GM18502 (cell line): ENCODE data around the gene CCDC15.
"Not testable (repeated sequence)": the region's sequence is repeated elsewhere in the genome, so short reads cannot be mapped to it uniquely, and the experiment has no call there.

Experiments used
- ATAC-seq: cut with Tn5 transposase; IDR thresholded peaks from one replicate; pipeline ENCODE4 v1.9.1; 2021; ENCODE audit warnings: mild to moderate bottlenecking; ENCODE audit not compliant: unreplicated experiment, poor library complexity

The CCDC15 gene

GRCh38 chr11:125078016-125078415 lies 124.0 kb downstream of the CCDC15 start:
- no peak for ATAC-seq

- ATAC-seq = no peak
Measured at GRCh38 chr11:125078516-125079140, 124.6 kb downstream of the CCDC15 start.

DNA sequence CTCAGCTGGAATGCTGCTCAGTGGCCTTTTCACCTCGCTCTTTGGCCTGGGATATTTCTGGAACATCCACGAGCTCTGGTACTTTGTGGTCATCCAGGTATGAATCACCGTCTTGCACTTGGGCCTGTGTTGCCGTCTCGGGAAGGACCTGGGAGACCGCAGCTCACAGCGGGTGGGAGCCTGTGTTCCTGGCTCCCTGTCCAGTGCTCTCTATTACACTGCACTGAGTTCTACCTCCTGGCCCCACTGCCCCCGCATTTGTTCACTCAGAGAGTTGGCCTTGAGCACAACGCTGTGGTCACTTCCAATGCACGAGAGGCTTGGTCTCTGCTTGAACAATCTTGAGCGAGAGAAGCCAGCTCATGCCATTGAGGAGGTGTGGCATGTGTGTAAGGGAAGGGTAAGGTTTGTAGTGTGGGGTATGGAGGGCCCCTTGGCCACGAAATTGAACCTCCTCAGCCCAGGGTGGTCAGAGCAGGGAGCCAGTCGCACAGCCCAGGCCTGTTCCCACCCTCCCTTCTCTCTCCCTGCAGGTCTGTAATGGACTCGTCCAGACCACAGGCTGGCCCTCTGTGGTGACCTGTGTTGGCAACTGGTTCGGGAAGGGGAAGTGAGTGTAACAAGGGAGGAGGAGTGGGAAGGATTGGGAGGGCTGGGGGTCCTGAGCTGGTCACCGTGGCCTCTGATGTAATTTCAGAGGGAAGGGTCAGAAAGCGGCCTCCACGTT lies 125.3 kb downstream of the CCDC15 start:
- ATAC-seq = no peak

DNA sequence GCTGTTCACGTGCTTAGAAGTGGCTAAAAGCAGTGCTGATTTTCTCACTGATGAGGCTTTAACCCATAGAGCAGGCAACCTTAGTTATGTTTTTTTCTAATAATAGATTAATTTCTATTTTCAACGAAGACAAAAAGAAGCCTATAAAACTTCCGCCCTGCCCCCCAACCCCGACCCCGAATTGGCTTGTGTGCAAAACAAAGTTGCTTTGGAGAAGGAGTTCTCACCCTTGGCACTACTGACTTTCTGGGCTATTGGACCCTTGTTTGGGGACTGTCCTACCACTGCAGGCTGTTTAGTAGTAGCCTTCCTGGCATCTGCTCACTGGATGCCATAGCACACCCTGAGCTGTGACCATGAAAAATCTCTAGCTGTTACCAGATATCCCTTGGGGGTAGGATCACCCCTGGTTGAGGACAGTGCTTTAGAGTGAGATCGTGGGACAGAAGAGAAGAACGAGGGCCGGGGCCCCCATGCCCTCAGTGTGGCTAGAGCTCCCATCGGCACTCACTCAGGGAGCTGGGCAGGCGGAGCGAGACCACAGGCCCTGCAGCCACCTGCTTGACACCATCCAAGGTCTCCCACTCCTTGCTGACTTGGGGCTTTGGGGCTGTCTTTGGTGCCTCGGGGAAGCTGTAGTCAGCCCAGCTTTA lies 126.0 kb downstream of the CCDC15 start:
- ATAC-seq = no peak

DNA sequence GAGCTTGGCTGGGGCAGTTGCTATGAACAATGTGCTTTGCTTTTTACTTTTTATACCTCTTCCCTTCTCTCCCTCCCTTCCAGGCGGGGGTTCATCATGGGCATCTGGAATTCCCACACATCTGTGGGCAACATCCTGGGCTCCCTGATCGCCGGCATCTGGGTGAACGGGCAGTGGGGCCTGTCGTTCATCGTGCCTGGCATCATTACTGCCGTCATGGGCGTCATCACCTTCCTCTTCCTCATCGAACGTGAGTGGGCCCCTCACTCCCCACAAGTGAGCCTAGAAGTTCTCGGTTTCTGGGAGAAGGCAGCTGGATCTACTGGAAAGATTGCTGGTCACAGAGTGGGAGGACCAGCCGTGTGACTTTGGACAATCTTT lies 126.5 kb downstream of the CCDC15 start:
- ATAC-seq = no peak

GRCh38 chr11:125081098-125081798 lies 127.2 kb downstream of the CCDC15 start:
- ATAC-seq = no peak

GRCh38 chr11:125082040-125082439 lies 128.0 kb downstream of the CCDC15 start:
- ATAC-seq = no peak

GRCh38 chr11:125082611-125083311 lies 128.8 kb downstream of the CCDC15 start:
- ATAC-seq = no peak

- no peak for ATAC-seq
Measured at GRCh38 chr11:125083312-125084056, 129.5 kb downstream of the CCDC15 start.

DNA sequence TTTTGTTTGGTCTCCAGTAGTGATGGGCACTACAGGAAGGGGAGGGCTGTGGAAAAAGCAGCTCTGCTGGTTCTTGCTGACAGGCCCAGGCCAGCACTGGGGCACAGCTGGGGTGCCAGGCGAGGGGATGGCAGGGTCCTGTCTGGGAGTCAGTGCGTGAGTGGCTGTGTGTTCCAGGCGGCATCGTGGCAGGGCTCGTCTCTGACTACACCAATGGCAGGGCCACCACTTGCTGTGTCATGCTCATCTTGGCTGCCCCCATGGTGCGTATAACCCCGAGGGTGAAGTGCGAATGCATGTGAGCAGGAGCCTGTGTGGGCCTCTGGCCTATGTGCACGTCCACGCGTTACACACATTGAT lies 130.0 kb downstream of the CCDC15 start:
- no peak for ATAC-seq

- ATAC-seq = no peak
Measured at GRCh38 chr11:125084761-125085231, 130.8 kb downstream of the CCDC15 start.

DNA sequence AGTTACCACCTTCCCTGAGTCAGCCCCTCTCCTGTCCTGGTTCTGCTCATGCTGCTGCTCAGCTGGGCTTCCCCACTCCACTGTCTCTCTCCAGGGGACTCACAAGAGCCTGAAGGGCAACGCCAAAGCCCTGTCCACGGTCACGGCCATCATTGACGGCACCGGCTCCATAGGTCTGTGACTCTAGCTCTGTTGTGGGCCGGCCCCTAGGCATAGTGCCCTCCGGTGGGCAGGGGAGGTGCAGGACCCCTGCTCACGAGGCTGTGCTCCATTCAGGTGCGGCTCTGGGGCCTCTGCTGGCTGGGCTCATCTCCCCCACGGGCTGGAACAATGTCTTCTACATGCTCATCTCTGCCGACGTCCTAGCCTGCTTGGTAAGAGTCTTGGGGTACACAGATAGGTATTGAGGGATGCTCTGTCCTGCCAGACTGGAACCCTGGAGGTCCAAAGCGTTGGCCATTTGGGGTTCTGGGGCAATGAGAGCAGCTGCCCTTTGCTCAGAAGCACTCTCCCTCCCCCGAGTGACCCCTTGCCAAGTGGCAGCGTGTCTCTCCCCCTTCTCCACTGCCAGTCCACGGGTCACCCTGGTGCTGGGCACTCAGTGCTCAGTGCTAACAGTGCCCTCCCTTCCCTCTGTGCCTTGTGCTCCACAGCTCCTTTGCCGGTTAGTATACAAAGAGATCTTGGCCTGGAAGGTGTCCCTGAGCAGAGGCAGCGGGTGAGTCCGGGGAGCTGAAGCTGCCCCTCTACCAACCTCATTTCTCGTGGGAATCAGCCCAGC lies 131.5 kb downstream of the CCDC15 start:
- ATAC-seq = no peak

DNA sequence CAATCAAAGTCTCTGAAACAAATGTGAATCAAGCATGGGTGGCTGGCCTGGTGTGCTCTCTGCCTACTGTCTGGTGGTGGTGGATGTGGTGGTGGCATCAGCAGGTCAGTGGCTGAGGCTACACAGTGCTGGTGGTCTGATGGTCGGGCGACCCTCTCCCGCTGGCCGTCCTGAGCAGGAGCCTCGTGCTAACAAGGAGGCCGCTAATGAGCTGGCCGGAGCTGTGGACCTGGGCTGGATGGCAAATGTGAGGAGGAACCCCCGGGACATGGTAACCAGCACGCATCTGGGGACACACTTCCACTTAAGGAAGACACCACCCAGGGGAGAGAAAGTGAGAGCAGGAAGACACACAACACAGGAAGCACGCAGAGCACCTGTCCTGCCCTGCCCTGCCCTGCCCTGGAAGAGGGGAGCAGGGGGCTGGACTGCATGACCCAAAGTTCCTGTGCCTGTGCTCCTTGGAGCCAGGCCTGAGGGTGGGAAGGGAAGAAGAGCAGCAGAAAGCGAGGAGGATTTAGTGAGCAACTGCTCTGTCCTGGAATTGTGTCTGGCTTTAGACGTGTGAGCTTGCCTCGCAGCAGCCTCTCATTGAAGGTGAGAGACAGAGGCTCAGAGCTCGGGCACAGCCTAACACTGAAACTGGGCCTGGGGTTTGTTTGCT lies 132.8 kb downstream of the CCDC15 start:
- no peak for ATAC-seq

DNA sequence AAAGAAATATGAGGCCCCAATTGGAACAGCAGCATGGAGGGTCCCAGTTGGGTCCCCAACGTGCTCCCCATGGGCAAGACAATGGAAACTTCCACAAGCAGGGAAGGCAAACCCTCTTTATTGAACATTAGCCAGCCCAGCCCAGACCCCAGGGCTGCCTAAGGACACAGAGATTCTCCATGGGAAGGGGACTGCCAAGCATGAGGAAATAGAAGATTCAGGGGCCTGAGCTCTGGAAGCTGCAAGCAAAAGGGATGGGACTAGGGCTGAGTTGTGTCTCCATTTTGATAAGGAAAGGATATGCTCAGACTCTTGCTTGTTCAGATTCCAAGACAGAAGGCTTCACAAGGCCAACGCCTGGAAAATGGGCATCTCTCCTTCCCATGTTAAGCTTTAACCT lies 134.1 kb downstream of the CCDC15 start:
- ATAC-seq = no peak

DNA sequence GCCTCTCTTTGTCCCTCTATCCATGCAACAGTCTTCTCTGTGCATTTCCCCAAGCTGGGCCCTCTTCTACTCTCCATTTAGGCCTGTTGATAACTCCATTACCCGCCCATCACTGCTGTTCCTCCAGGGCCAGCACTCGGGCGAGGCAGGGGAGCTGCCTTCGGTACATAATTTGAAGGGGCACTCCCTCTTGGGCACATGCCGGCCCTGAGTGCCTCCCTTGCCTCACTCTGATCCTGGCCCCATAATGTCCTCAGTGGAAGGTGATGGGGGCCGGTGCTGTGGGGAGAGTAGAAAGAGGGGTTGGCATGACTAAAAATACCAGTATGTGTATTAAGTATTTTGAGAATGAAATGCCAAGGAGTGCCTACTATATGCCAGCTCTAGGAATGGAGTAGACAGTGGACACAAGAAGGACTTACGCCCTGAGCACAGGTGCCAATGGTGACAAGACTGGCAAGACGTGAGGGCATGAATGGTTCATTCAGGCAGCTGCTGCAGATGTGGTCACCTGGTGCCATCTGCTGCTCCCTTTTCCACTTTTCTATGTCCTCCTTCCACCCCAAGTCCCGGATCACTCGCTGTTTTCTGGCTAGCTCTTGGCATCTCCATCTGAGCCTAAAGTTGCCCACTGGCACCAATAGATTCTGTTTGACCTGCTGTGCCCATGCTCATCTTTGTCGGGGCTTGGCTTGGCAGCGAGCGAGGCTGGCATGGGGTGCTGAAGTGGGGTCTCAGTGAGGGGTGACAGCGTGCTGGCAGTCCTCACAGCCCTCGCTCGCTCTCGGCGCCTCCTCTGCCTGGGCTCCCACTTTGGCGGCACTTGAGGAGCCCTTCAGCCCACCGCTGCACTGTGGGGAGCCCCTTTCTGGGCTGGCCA lies 134.8 kb downstream of the CCDC15 start:
- no peak for ATAC-seq

DNA sequence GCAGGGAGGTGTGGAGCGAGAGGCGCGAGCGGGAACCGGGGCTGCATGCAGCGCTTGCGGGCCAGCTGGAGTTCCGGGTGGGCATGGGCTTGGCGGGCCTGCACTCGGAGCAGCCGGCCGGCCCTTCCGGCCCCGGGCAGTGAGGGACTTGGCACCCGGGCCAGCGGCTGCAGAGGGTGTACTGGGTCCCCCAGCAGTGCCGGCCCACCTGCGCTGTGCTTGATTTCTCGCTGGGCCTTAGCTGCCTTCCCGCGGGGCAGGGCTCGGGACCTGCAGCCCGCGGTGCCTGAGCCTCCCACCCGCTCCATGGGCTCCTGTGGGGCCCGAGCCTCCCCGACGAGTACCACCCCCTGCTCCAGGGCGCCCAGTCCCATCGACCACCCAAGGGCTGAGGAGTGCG lies 135.5 kb downstream of the CCDC15 start:
- ATAC-seq = not testable (repeated sequence)

DNA sequence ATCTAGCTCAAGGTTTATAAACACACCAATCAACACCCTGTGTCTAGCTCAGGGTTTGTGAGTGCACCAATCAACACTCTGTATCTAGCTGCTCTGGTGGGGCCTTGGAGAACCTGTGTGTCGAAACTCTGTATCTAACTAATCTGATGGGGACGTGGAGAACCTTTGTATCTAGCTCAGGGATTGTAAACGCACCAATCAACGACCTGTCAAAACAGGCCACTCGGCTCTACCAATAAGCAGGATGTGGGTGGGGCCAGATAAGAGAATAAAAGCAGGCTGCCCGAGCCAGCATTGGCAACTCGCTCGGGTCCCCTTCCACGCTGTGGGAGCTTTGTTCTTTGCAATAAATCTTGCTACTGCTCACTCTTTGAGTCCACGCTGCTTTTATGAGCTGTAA lies 136.1 kb downstream of the CCDC15 start:
- ATAC-seq = not testable (repeated sequence)
